Erythroblast (primary cell): ENCODE data around the gene STX8.

Source experiments
- GATA1 ChIP-seq: IDR thresholded peaks from 2 replicates; pipeline ENCODE4 v1.6.1; 2011; ENCODE audit warnings: low read depth, mild to moderate bottlenecking, control low read depth, low read length, moderate library complexity
- POLR2A ChIP-seq: IDR thresholded peaks from 2 replicates; pipeline ENCODE4 v1.6.1; 2011; ENCODE audit warnings: mild to moderate bottlenecking, low read length

DNA sequence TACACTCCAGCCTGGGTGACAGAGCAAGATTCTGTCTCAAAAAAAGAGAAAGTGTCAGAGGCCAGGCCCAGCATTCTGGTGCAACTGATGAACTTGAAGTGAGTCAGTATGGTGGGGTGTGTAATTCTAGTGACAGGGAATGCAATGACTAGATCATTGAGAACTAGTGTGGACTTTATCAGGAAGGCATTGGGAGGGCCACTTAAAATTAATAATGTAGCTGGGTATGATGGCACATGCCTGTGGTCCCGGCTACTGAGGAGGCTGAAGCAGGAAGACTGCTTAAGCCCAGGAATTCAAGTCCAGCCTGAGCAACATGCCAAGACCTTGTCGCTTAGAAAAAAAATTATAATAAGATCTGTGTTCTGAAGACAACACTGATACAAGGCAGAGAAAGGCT is 90.8 kb downstream of the STX8 start:
- TF ChIP-seq POLR2A (no peak), GATA1 (no peak)
